ENCODE results near the gene AATF. TPM values are rescaled to one million over a fixed set of nuclear protein-coding genes. Genes with fewer than 3 reads are reported as not detected.

AATF gene
- total and polyA plus RNA-seq, 4 donors: 28.2 to 41.4 (median 38.7) TPM

- H3K4me1 ChIP-seq (ENCODE audit: control insufficient read depth in 5 of 5, insufficient read depth in 5 of 5, low read length in 5 of 5): peaks cover 0 to 48% (median 11%) of the 10 kb centered on the region in 5 donors
- H3K36me3 ChIP-seq (ENCODE audit: control insufficient read depth in 4 of 4, insufficient read depth in 4 of 4, low read length in 4 of 4): no peaks in the 10 kb centered on the region
- DNase-seq (no peak), ATAC-seq (ENCODE audit: insufficient read depth, low FRiP score) (no peak)
- peaks cover 9 to 99% (median 90%) of the 10 kb centered on the region in 3 donors for H3K27me3 ChIP-seq (ENCODE audit: control insufficient read depth in 3 of 3, insufficient read depth in 3 of 3, low read length in 2 of 3)
- no peak overlapping the region for H3K9ac ChIP-seq (ENCODE audit: insufficient read depth in 1 of 2, low read length in 2 of 2)
- peaks cover 0 to 15% (median 0%) of the 10 kb centered on the region in 4 donors for H3K9me3 ChIP-seq (ENCODE audit: control insufficient read depth in 4 of 4, insufficient read depth in 3 of 4, low read length in 3 of 4)
- no peak overlapping the region for H3K27ac ChIP-seq (ENCODE audit: low read depth in 1 of 2, low read length in 1 of 2)
- 7 to 9% methylated on average over 43 of the region's 43 CpGs for WGBS, 2 donors
- no peak for TF ChIP-seq CTCF (IDR thresholded peaks at IDR 0.05; ENCODE audit: control extremely low read depth, extremely low read depth)
- H3K4me3 ChIP-seq: no peak overlapping the region
Observed at GRCh38 chr17:36939052-36939801, 9.5 kb upstream of the AATF start.

GRCh38 chr17:36939802-36940312 is 8.9 kb upstream of the AATF start:
- no peak for TF ChIP-seq CTCF (IDR thresholded peaks at IDR 0.05; ENCODE audit: control extremely low read depth, extremely low read depth)
- Histone ChIP-seq H3K9me3 (ENCODE audit: control insufficient read depth in 4 of 4, insufficient read depth in 3 of 4, low read length in 3 of 4) (peaks cover 0 to 14% (median 0%) of the 10 kb centered on the region in 4 donors), H3K36me3 (ENCODE audit: control insufficient read depth in 4 of 4, insufficient read depth in 4 of 4, low read length in 4 of 4) (no peaks in the 10 kb centered on the region), H3K4me1 (ENCODE audit: control insufficient read depth in 5 of 5, insufficient read depth in 5 of 5, low read length in 5 of 5) (peaks cover 0 to 42% (median 8%) of the 10 kb centered on the region in 5 donors), H3K27ac (ENCODE audit: low read depth in 1 of 2, low read length in 1 of 2) (no peak overlapping the region), H3K4me3 (no peak overlapping the region), H3K9ac (ENCODE audit: insufficient read depth in 1 of 2, low read length in 2 of 2) (no peak overlapping the region), H3K27me3 (ENCODE audit: control insufficient read depth in 3 of 3, insufficient read depth in 3 of 3, low read length in 2 of 3) (peaks cover 9 to 99% (median 94%) of the 10 kb centered on the region in 3 donors)
- no peak for ATAC-seq (ENCODE audit: insufficient read depth, low FRiP score)
- 4 to 7% methylated on average over 26 of the region's 26 CpGs for WGBS, 2 donors
- no peak for DNase-seq

- Histone ChIP-seq H3K9me3 (ENCODE audit: control insufficient read depth in 4 of 4, insufficient read depth in 3 of 4, low read length in 3 of 4) (peaks cover 0 to 9% (median 0%) of the 10 kb centered on the region in 4 donors), H3K4me1 (ENCODE audit: control insufficient read depth in 5 of 5, insufficient read depth in 5 of 5, low read length in 5 of 5) (peaks cover 0 to 37% (median 8%) of the 10 kb centered on the region in 5 donors), H3K27ac (ENCODE audit: low read depth in 1 of 2, low read length in 1 of 2) (no peak overlapping the region), H3K36me3 (ENCODE audit: control insufficient read depth in 4 of 4, insufficient read depth in 4 of 4, low read length in 4 of 4) (no peaks in the 10 kb centered on the region), H3K4me3 (no peak overlapping the region), H3K9ac (ENCODE audit: insufficient read depth in 1 of 2, low read length in 2 of 2) (no peak overlapping the region), H3K27me3 (ENCODE audit: control insufficient read depth in 3 of 3, insufficient read depth in 3 of 3, low read length in 2 of 3) (peaks cover 9 to 99% (median 94%) of the 10 kb centered on the region in 3 donors)
- 9% methylated on average over 52 of the region's 52 CpGs for WGBS, 2 donors
- DNase-seq (no peak), ATAC-seq (ENCODE audit: insufficient read depth, low FRiP score) (no peak)
- no peak for TF ChIP-seq CTCF (IDR thresholded peaks at IDR 0.05; ENCODE audit: control extremely low read depth, extremely low read depth)
Observed at GRCh38 chr17:36940313-36941264, 8.2 kb upstream of the AATF start.

Measured in lung (tissue), 12 donors.